T47D (cell line): Measurements from ENCODE around the gene ITGB7.
A peak's percentile ranks its signal among the peaks of the same experiment; 100 is the strongest.

Experiments used
- DNase-seq, 2 experiments: peaks; one replicate each; pipeline versions ENCODE4 v3.0.0 to v3.0.0-alpha.2; 2011 to 2012; ENCODE audit warnings: low read depth in 1 of 2, low spot score in 1 of 2
- JUND ChIP-seq: IDR thresholded peaks from 2 replicates; pipeline ENCODE4 v1.6.1; 2012; ENCODE audit warnings: low read depth
- in situ Hi-C: cut with HindIII; loops from 2 replicates; pipeline ENCODE4 v1.10.0; 2016; ENCODE audit warnings: low sequenced_read_pairs, low pct_unique_long_range_greater_than_20kb

The ITGB7 gene

GRCh38 chr12:53195516-53196420 lies 11.3 kb downstream of the ITGB7 start:
- DNase-seq, result no peak
- in situ Hi-C loops, result no loop called here
- no peak for TF ChIP-seq JUND

- no peak for TF ChIP-seq JUND
- in situ Hi-C loops, result no loop called here
- DNase-seq, result no peak
Observed at GRCh38 chr12:53194973-53195372, 12.1 kb downstream of the ITGB7 start.

GRCh38 chr12:53193985-53194716 lies 12.9 kb downstream of the ITGB7 start:
- in situ Hi-C loops, result no loop called here
- no peak for TF ChIP-seq JUND
- no peak for DNase-seq

GRCh38 chr12:53193040-53193439 lies 14.0 kb downstream of the ITGB7 start:
- in situ Hi-C loops, result no loop called here
- DNase-seq, result no peak
- TF ChIP-seq JUND, result no peak

GRCh38 chr12:53192531-53193021 lies 14.5 kb downstream of the ITGB7 start:
- no peak for DNase-seq
- no peak for TF ChIP-seq JUND
- in situ Hi-C loops, result no loop called here

GRCh38 chr12:53191885-53192530 lies 15.0 kb downstream of the ITGB7 start:
- no peak for DNase-seq
- TF ChIP-seq JUND, result no peak
- in situ Hi-C loops, result no loop called here

- no peak for TF ChIP-seq JUND
- in situ Hi-C loops, result no loop called here
- DNase-seq, result no peak
Observed at GRCh38 chr12:53191096-53191884, 15.8 kb downstream of the ITGB7 start.

- in situ Hi-C loops, result no loop called here
- TF ChIP-seq JUND, result no peak
Observed at GRCh38 chr12:53190108-53190729, 16.8 kb downstream of the ITGB7 start.

GRCh38 chr12:53187145-53187899 lies 19.7 kb downstream of the ITGB7 start:
- no peak for TF ChIP-seq JUND
- in situ Hi-C loops, result no loop called here
- DNase-seq, result no peak

More at GRCh38 chr12:53190108-53190729, 16.8 kb downstream of the ITGB7 start:
- DNase-seq, result peak; percentile 62 to 70

GRCh38 chr12:53186745-53187144 lies 20.3 kb downstream of the ITGB7 start:
- in situ Hi-C loops, result no loop called here
- DNase-seq, result no peak
- no peak for TF ChIP-seq JUND

GRCh38 chr12:53185582-53186153 lies 21.4 kb downstream of the ITGB7 start:
- in situ Hi-C loops, result no loop called here
- no peak for TF ChIP-seq JUND

More at GRCh38 chr12:53185582-53186153, 21.4 kb downstream of the ITGB7 start:
- DNase-seq, result no peak
